Loucy (cell line): ENCODE data around the gene RNF183.

Source experiments
- H2AFZ ChIP-seq: fragments of 200-600 bp; sonication (generic); 2 replicates; pipeline ENCODE4 v1.6.0; 2016; ENCODE audit warnings: antibody characterized with exemption, mild to moderate bottlenecking, low read length, moderate library complexity
- H3F3A ChIP-seq: fragments of 200-600 bp; 2 replicates; pipeline ENCODE4 v1.6.0; 2016; ENCODE audit warnings: antibody characterized with exemption, low read depth, mild to moderate bottlenecking
- H3K27me3 ChIP-seq: fragments of 200-600 bp; sonication (generic); 2 replicates; pipeline ENCODE4 v1.6.1; 2014; ENCODE audit warnings: low read length, mild to moderate bottlenecking; ENCODE audit not compliant: insufficient read depth, poor library complexity, severe bottlenecking
- H3K36me3 ChIP-seq: fragments of 200-600 bp; sonication (generic); 2 replicates; pipeline ENCODE4 v1.6.1; 2016; ENCODE audit warnings: low read length; ENCODE audit not compliant: insufficient read depth
- H3K4me1 ChIP-seq: fragments of 200-600 bp; sonication (generic); 2 replicates; pipeline ENCODE4 v1.5.1; 2014; ENCODE audit warnings: low read length, mild to moderate bottlenecking; ENCODE audit not compliant: insufficient read depth, poor library complexity, severe bottlenecking
- H3K4me2 ChIP-seq: fragments of 200-600 bp; sonication (generic); 2 replicates; pipeline ENCODE4 v1.6.0; 2014; ENCODE audit warnings: antibody characterized with exemption, low read length, low read depth, mild to moderate bottlenecking; ENCODE audit not compliant: poor library complexity, severe bottlenecking
- H3K4me3 ChIP-seq: fragments of 200-600 bp; sonication (generic); 2 replicates; pipeline ENCODE4 v1.5.1; 2014; ENCODE audit warnings: low read length, mild to moderate bottlenecking, mixed read lengths; ENCODE audit not compliant: poor library complexity, severe bottlenecking
- H3K79me2 ChIP-seq: fragments of 200-600 bp; sonication (generic); 2 replicates; pipeline ENCODE4 v1.6.1; 2014; ENCODE audit warnings: low read length; ENCODE audit not compliant: insufficient read depth
- H3K9ac ChIP-seq: fragments of 200-600 bp; sonication (generic); 2 replicates; pipeline ENCODE4 v1.6.0; 2014; ENCODE audit warnings: mild to moderate bottlenecking, low read depth, low read length, moderate library complexity; ENCODE audit not compliant: poor library complexity, severe bottlenecking
- H3K9me2 ChIP-seq: fragments of 200-600 bp; sonication (generic); replicated peaks from 2 replicates; pipeline ENCODE4 v1.6.1; 2016; ENCODE audit warnings: low read depth, low read length, mixed read lengths
- H3K9me3 ChIP-seq: fragments of 200-600 bp; sonication (generic); 2 replicates; pipeline ENCODE4 v1.6.1; 2014; ENCODE audit warnings: mild to moderate bottlenecking, antibody characterized with exemption, low read length, low read depth; ENCODE audit not compliant: insufficient read depth
- H4K20me1 ChIP-seq: fragments of 200-600 bp; sonication (generic); 2 replicates; pipeline ENCODE4 v1.6.0; 2014; ENCODE audit warnings: antibody characterized with exemption, low read length, mild to moderate bottlenecking; ENCODE audit not compliant: insufficient read depth, poor library complexity, severe bottlenecking
- EZH2phosphoT487 ChIP-seq: fragments of 200-600 bp; IDR thresholded peaks from 2 replicates; pipeline ENCODE4 v1.6.1; 2018; ENCODE audit warnings: antibody characterized with exemption, mild to moderate bottlenecking, moderate library complexity, borderline replicate concordance
- TF ChIP-seq, protein P1 (sequence below): fragments of 200-600 bp; sonication (generic); conservative IDR thresholded peaks from 2 replicates; pipeline ENCODE4 v1.5.1; 2014; ENCODE audit warnings: mild to moderate bottlenecking, antibody characterized with exemption, low read length

Gene RNF183

DNA sequence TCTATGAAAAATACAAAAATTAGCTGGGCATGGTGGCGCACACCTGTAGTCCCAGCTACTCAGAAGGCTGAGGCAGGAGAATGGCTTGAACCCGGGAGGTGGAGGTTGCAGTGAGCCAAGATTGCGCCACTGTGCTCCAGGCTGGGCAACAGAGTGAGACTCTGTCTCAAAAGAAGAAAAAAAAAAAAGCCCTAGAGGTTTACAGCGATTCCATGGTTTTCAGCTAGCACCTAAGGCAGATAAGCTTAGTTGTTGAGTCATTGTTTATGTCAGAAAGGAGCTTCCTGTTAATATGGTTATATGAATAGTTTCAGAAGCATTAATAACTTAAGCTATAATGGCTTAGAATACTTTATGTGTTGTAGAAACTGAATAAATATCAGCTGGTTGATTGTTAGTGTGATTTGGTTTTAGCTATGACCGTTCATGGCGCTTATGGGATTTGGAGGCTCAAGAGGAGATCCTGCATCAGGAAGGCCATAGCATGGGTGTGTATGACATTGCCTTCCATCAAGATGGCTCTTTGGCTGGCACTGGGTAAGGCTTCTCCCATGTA, 13.0 kb downstream of the RNF183 start:
- Histone ChIP-seq H3K9ac (no peak overlapping the region), H3K36me3 (peaks cover 83% of the 10 kb centered on the region; the same call in 1 of the 2 replicates), H3K4me3 (no peak overlapping the region), H4K20me1 (no peaks in the 10 kb centered on the region), H3K4me2 (no peak overlapping the region), H3K27me3 (no peaks in the 10 kb centered on the region), H2AFZ (no peak overlapping the region), H3F3A (no peaks in the 10 kb centered on the region; the same call in 1 of the 2 replicates), H3K9me2 (no peaks in the 10 kb centered on the region), H3K4me1 (no peaks in the 10 kb centered on the region), H3K9me3 (no peaks in the 10 kb centered on the region), H3K79me2 (no peaks in the 10 kb centered on the region)
- TF ChIP-seq EZH2phosphoT487: no peak
- TF ChIP-seq, protein P1, sequence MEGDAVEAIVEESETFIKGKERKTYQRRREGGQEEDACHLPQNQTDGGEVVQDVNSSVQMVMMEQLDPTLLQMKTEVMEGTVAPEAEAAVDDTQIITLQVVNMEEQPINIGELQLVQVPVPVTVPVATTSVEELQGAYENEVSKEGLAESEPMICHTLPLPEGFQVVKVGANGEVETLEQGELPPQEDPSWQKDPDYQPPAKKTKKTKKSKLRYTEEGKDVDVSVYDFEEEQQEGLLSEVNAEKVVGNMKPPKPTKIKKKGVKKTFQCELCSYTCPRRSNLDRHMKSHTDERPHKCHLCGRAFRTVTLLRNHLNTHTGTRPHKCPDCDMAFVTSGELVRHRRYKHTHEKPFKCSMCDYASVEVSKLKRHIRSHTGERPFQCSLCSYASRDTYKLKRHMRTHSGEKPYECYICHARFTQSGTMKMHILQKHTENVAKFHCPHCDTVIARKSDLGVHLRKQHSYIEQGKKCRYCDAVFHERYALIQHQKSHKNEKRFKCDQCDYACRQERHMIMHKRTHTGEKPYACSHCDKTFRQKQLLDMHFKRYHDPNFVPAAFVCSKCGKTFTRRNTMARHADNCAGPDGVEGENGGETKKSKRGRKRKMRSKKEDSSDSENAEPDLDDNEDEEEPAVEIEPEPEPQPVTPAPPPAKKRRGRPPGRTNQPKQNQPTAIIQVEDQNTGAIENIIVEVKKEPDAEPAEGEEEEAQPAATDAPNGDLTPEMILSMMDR: no peak

DNA sequence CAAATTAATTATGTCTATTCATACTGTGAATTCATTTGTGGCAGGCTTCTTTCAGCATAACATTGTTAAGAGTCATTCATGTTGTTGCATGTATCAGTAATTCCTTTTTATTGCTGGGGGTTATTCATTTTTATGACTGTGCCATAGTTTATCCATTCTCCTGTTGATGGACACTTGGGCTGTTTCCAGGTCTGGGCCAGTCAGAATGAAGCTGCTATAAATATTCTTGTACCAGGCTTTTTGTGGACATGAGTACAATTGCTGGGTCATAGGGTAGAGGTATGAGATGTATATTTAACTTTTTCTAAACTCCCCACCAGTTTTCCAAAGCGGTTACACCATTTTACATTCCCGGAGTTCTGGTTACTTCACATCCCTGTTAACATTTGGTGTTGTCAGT, 14.1 kb downstream of the RNF183 start:
- Histone ChIP-seq H4K20me1 (no peaks in the 10 kb centered on the region), H3F3A (no peaks in the 10 kb centered on the region; the same call in 1 of the 2 replicates), H3K4me2 (no peak overlapping the region), H3K9me3 (no peaks in the 10 kb centered on the region), H2AFZ (no peak overlapping the region), H3K4me3 (no peak overlapping the region), H3K9ac (no peak overlapping the region), H3K9me2 (no peaks in the 10 kb centered on the region), H3K79me2 (no peaks in the 10 kb centered on the region), H3K4me1 (no peaks in the 10 kb centered on the region), H3K36me3 (peaks cover 92% of the 10 kb centered on the region; the same call in 1 of the 2 replicates), H3K27me3 (no peaks in the 10 kb centered on the region)
- TF ChIP-seq, protein P1: no peak
- no peak for TF ChIP-seq EZH2phosphoT487

DNA sequence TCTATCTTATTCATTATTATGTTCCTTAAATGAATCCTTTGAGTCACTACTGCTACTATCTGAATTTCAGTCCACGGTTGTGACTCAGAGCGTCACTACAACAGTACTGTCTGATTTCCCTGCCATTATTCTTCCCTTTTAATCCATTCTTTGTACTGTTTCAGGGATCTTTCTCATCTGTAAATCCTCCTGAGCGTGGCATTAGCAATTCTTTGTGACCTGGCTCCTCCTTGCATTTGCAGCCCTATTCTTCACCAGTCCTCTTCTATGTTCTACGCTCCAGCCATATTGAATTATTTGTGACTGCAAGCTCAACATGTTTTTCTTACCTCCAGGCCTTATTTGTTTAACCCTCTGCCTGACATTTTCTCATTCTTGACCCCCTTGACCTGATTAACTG, 21.8 kb downstream of the RNF183 start:
- Histone ChIP-seq H3K4me1 (peaks cover 13% of the 10 kb centered on the region), H3K36me3 (peaks cover 58% of the 10 kb centered on the region), H3K9ac (no peak overlapping the region), H3K79me2 (peaks cover 39% of the 10 kb centered on the region), H4K20me1 (peaks cover 28% of the 10 kb centered on the region), H3K9me3 (no peaks in the 10 kb centered on the region), H3K4me3 (no peak overlapping the region), H2AFZ (no peak overlapping the region), H3K4me2 (no peak overlapping the region), H3F3A (no peaks in the 10 kb centered on the region), H3K9me2 (no peaks in the 10 kb centered on the region), H3K27me3 (no peaks in the 10 kb centered on the region)
- TF ChIP-seq EZH2phosphoT487: no peak
- TF ChIP-seq, protein P1: no peak
